Measurements from ENCODE around the gene FILIP1L.

FILIP1L gene

GRCh38 chr3:99921986-99922385 is 192.3 kb downstream of the FILIP1L start:
- no peak for DNase-seq (ENCODE audit: low spot score)

DNA sequence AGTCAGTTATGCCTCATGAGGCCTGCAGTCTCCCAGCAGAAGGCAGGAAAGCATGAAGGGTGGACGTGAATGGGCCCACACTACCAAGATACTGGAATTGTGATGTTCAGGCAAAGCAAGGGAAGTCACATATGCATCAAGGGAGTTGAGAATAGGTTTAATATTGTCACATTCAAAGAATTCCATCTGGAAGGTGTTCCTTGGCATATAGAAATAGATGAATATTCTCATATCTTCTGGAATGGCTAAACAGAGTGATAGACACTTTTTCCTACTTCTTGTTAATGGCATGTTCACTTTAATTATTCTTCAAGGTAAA is 193.0 kb downstream of the FILIP1L start:
- no peak for DNase-seq (ENCODE audit: low spot score)

GRCh38 chr3:99920481-99921376 is 193.6 kb downstream of the FILIP1L start:
- no peak for DNase-seq (ENCODE audit: low spot score)

GRCh38 chr3:99919694-99920093 is 194.6 kb downstream of the FILIP1L start:
- no peak for DNase-seq (ENCODE audit: low spot score)

DNA sequence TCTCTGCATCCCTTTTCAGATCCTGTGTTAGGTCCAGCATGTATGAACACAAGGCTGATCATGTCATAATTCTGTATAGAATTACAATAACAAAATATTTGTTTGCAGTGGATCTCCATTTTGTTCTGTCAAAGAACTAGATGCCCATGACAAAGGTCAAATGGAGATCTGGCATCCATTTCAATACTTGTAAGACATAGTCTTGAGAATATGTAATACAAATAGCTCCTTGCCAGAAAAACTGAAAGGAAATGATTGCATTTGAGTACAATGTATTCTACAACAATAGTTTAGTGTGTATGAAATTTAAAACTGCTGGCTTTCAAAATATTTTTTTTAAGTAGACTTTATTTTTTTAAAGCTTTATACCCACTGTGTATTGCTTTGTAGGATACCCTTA is 195.6 kb downstream of the FILIP1L start:
- no peak for DNase-seq (ENCODE audit: low spot score)

DNA sequence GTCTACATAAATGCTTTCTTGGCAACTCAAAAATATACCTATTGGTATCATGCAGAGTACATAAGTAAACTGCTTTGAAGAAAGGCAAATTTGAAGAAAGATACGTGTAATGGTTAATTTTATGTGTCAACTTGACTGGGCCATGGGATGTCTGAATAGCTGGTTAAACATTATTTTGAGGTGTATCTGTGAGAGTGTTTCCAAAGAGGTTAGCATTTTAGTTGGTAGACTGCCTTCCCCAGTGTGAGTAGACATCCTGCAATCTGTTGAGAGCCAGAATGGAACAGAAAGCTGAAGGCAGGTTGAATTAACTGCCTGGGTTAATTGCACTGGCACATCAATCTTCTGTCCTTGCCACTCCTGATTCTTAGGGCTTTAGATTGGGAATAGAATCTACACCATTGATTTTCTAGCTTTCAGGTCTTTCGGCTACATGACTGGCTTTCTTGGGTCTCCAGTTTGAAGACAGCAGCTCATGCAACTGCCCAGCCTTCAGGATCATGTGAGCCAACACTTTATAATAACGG is 198.3 kb downstream of the FILIP1L start:
- no peak for DNase-seq (ENCODE audit: low spot score)

GRCh38 chr3:99911433-99911832 is 202.9 kb downstream of the FILIP1L start:
- DNase-seq (ENCODE audit: low spot score) = no peak

DNA sequence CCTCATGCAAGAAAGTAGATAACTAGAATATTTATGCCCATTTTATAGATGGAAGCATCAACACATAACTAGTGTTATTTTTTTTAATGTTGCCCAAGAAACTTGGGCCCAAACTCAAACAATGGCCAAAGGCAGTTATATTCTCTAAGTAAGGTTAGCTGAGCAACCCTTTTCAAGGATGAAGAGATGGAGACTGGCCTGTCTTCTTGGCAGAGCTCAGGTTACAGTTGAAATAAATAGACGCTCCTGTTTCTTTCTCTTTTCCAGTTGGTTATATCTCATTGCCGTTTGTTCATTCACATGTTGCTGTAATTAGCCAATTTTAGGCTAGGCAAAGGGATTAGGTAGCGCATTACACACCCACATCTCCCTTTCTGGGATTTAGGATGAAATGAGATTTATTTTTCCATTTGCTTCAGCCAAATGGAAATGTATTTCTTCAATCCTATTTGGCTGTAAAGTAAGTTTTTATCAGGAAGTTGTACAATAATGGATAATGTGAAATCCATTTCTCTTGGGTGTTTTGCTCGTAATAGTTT is 203.5 kb downstream of the FILIP1L start:
- no peak for DNase-seq (ENCODE audit: low spot score)

GRCh38 chr3:99909714-99910495 is 204.4 kb downstream of the FILIP1L start:
- no peak for DNase-seq (ENCODE audit: low spot score)

GRCh38 chr3:99907959-99908544 is 206.2 kb downstream of the FILIP1L start:
- no peak for DNase-seq (ENCODE audit: low spot score)

GRCh38 chr3:99903869-99904268 is 210.4 kb downstream of the FILIP1L start:
- DNase-seq (ENCODE audit: low spot score) = no peak

GRCh38 chr3:99902091-99902490 is 212.2 kb downstream of the FILIP1L start:
- no peak for DNase-seq (ENCODE audit: low spot score)

DNA sequence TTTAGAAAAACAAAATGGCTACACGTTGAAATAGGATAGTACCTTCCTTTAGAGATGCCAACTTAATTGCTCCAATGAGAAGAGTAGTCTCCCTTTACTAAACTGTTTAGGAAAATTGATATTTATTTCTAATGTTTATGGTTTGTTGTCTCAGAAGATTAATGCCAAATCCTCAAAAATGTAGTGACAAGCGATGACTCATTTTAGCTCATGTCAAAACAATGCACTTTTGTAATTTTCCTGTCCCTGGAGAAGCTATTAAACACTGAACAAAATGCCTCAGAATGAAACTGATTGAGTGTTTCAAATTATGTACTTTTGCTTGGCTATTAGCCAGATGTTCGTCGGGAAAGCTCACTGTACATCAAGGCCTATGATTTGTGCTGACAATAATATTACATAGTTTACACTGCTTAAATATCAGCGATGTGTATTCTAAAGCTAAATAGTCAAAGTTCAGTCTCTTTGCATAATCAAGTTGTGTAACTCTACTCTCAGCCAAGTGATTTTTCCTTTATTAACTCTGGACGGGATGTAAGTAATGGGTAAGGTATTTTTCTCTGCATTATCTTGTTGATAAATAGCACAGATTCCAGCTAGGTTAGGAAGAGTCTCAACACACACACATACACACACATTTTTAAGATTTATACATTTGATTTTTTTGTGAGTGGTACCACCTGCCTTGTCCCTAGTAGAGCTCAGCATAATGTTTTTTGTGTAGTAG is 212.9 kb downstream of the FILIP1L start:
- no peak for DNase-seq (ENCODE audit: low spot score)

- no peak for DNase-seq (ENCODE audit: low spot score)
These were observed 214.1 kb downstream of the FILIP1L start for GRCh38 chr3:99900248-99900647.

GRCh38 chr3:99899603-99900002 is 214.7 kb downstream of the FILIP1L start:
- DNase-seq (ENCODE audit: low spot score) = no peak

- no peak for DNase-seq (ENCODE audit: low spot score)
These were observed 217.8 kb downstream of the FILIP1L start for GRCh38 chr3:99896482-99896881.

- no peak for DNase-seq (ENCODE audit: low spot score)
These were observed 218.4 kb downstream of the FILIP1L start for GRCh38 chr3:99895703-99896441.

GRCh38 chr3:99895131-99895696 is 219.1 kb downstream of the FILIP1L start:
- no peak for DNase-seq (ENCODE audit: low spot score)

GRCh38 chr3:99892332-99892731 is 222.0 kb downstream of the FILIP1L start:
- no peak for DNase-seq (ENCODE audit: low spot score)

- DNase-seq (ENCODE audit: low spot score) = no peak
These were observed 222.6 kb downstream of the FILIP1L start for GRCh38 chr3:99891610-99892285.

Measured in HuH-7.5 (cell line).